H1 (cell line): Measurements from ENCODE around the gene AKIRIN2. TPM values are rescaled to one million over a fixed set of nuclear protein-coding genes. Genes with fewer than 3 reads are reported as not detected.

ENCODE experiments used
- CTCF ChIA-PET: fragments of 300-600 bp; sonication (Branson Sonifier 250); formaldehyde crosslinking; loops from one replicate; lab custom pipeline; 2021; ENCODE audit not compliant: partially characterized antibody; lab: Charles Lee
- POLR2A ChIA-PET: fragments of 300-600 bp; sonication (Branson Sonifier 250); formaldehyde crosslinking; loops from one replicate; lab custom pipeline; 2021; ENCODE audit warnings: inconsistent platforms; ENCODE audit not compliant: partially characterized antibody; lab: Charles Lee
- DNase-seq, 2 experiments: peaks; one replicate each; pipeline versions ENCODE4 v3.0.0 to v3.0.0-alpha.2; 2010 to 2022; ENCODE audit warnings: low spot score in 2 of 2, low read depth in 1 of 2, mixed read lengths in 1 of 2
- FAIRE-seq: peaks from 2 replicates; lab custom pipeline; 2011; peaks lifted over from hg19 to GRCh38; lab: Jason Lieb, UNC
- H2AFZ ChIP-seq: 2 replicates; pipeline ENCODE4 v1.8.1; 2012; ENCODE audit warnings: low read length, inconsistent platforms
- H2AK5ac ChIP-seq: 2 replicates; pipeline ENCODE4 v1.6.1; 2013; ENCODE audit warnings: low read depth, low read length
- H2BK120ac ChIP-seq: replicated peaks from 2 replicates; pipeline ENCODE3; 2013; ENCODE audit warnings: low read depth, low read length, inconsistent platforms
- H2BK12ac ChIP-seq: 2 replicates; pipeline ENCODE4 v1.6.1; 2013; ENCODE audit warnings: low read depth, low read length
- H2BK15ac ChIP-seq: 2 replicates; pipeline ENCODE4 v1.6.1; 2013; ENCODE audit warnings: low read length
- H2BK20ac ChIP-seq: 2 replicates; pipeline ENCODE4 v1.6.1; 2013; ENCODE audit warnings: low read length
- H2BK5ac ChIP-seq: 2 replicates; pipeline ENCODE4 v1.6.1; 2013; ENCODE audit warnings: low read depth, low read length
- H3K14ac ChIP-seq: 2 replicates; pipeline ENCODE4 v1.6.1; 2013; ENCODE audit warnings: inconsistent platforms; ENCODE audit not compliant: insufficient read length
- H3K18ac ChIP-seq: 2 replicates; pipeline ENCODE4 v1.6.1; 2013; ENCODE audit warnings: low read length; ENCODE audit errors: extremely low read depth
- H3K23ac ChIP-seq: 2 replicates; pipeline ENCODE4 v1.6.1; 2013; ENCODE audit warnings: inconsistent platforms; ENCODE audit not compliant: insufficient read length
- H3K23me2 ChIP-seq: 2 replicates; pipeline ENCODE4 v1.6.1; 2013; ENCODE audit warnings: low read depth, low read length
- H3K27ac ChIP-seq: 2 replicates; pipeline ENCODE4 v1.6.1; 2011; ENCODE audit warnings: low read depth, low read length, inconsistent platforms
- H3K27me3 ChIP-seq, 4 experiments: replicated peaks in 1 of 4; 1 replicate in 1 of 4; 2 replicates in 3 of 4; pipeline versions ENCODE4 v1.6.1 to v1.8.1; 2011 to 2013; ENCODE audit warnings: low read length in 3 of 4, mild to moderate bottlenecking in 3 of 4, inconsistent platforms in 2 of 4, mixed read lengths in 2 of 4, moderate library complexity in 1 of 4; ENCODE audit not compliant: control insufficient read depth in 3 of 4, insufficient read depth in 3 of 4; ENCODE audit errors: extremely low read depth in 1 of 4
- H3K36me3 ChIP-seq, 4 experiments: 2 replicates each; pipeline versions ENCODE4 v1.6.1 to v1.8.1; 2011 to 2013; ENCODE audit warnings: mild to moderate bottlenecking in 4 of 4, low read length in 3 of 4, moderate library complexity in 2 of 4, control low read depth in 1 of 4, inconsistent platforms in 1 of 4; ENCODE audit not compliant: insufficient read depth in 4 of 4, control insufficient read depth in 2 of 4
- H3K4ac ChIP-seq: replicated peaks from 2 replicates; pipeline ENCODE3; 2013; ENCODE audit warnings: low read length, low read depth, mixed read lengths, inconsistent platforms; ENCODE audit not compliant: insufficient read length
- H3K4me1 ChIP-seq, 4 experiments: replicated peaks in 1 of 4; 1 replicate in 1 of 4; 2 replicates in 3 of 4; pipeline versions ENCODE4 v1.6.1 to v1.8.1; 2011 to 2013; ENCODE audit warnings: low read length in 3 of 4, inconsistent platforms in 2 of 4, mixed read lengths in 1 of 4; ENCODE audit not compliant: insufficient read depth in 4 of 4, control insufficient read depth in 3 of 4
- H3K4me2 ChIP-seq, 2 experiments: 2 replicates each; pipeline versions ENCODE4 v1.6.1 to v1.8.1; 2011 to 2013; ENCODE audit warnings: low read depth in 2 of 2, low read length in 2 of 2, control low read depth in 1 of 2, inconsistent platforms in 1 of 2, mild to moderate bottlenecking in 1 of 2; ENCODE audit not compliant: insufficient read depth in 1 of 2
- H3K4me3 ChIP-seq, 4 experiments: fragments of 200-600, 300-600 bp in 1 of 4; sonication (generic), shearing (Covaris generic), sonication (Bioruptor Twin) in 1 of 4; 2 replicates each; pipeline versions ENCODE4 v1.5.1 to v1.8.1; 2011 to 2016; ENCODE audit warnings: low read length in 4 of 4, low read depth in 3 of 4, control low read depth in 2 of 4, inconsistent platforms in 2 of 4, mild to moderate bottlenecking in 2 of 4, mixed read lengths in 1 of 4, moderate library complexity in 1 of 4; ENCODE audit not compliant: insufficient read depth in 2 of 4; ENCODE audit errors: extremely low read depth in 1 of 4
- H3K56ac ChIP-seq: replicated peaks from 2 replicates; pipeline ENCODE3; 2013; ENCODE audit warnings: low read depth, mild to moderate bottlenecking, mixed read lengths, low read length, inconsistent platforms; ENCODE audit not compliant: insufficient read length
- H3K79me1 ChIP-seq: 2 replicates; pipeline ENCODE4 v1.6.1; 2013; ENCODE audit warnings: low read depth, low read length, control low read depth
- H3K79me2 ChIP-seq, 2 experiments: 2 replicates each; pipeline versions ENCODE4 v1.6.1 to v1.8.1; 2012 to 2013; ENCODE audit warnings: low read length in 2 of 2, mild to moderate bottlenecking in 2 of 2, inconsistent platforms in 1 of 2; ENCODE audit not compliant: insufficient read depth in 2 of 2, control insufficient read depth in 1 of 2
- H3K9ac ChIP-seq, 4 experiments: replicated peaks in 1 of 4; 1 replicate in 1 of 4; 2 replicates in 3 of 4; pipeline versions ENCODE4 v1.6.1 to v1.8.1; 2011 to 2013; ENCODE audit warnings: low read depth in 3 of 4, low read length in 3 of 4, control low read depth in 2 of 4, mild to moderate bottlenecking in 2 of 4, moderate library complexity in 2 of 4, inconsistent platforms in 1 of 4; ENCODE audit errors: extremely low read depth in 1 of 4
- H3K9me3 ChIP-seq, 2 experiments: 2 replicates each; pipeline versions ENCODE4 v1.6.1 to v1.8.1; 2012 to 2013; ENCODE audit warnings: mild to moderate bottlenecking in 2 of 2, moderate library complexity in 2 of 2, control low read depth in 1 of 2, inconsistent platforms in 1 of 2, low read depth in 1 of 2, low read length in 1 of 2, mixed read lengths in 1 of 2; ENCODE audit not compliant: insufficient read depth in 2 of 2
- H4K20me1 ChIP-seq, 2 experiments: replicated peaks in 1 of 2; 2 replicates each; pipeline versions ENCODE3 to v1.8.1; 2011 to 2013; ENCODE audit warnings: inconsistent platforms in 2 of 2, low read length in 2 of 2, mild to moderate bottlenecking in 1 of 2; ENCODE audit not compliant: insufficient read depth in 2 of 2, control insufficient read depth in 1 of 2
- H4K5ac ChIP-seq: 2 replicates; pipeline ENCODE4 v1.6.1; 2013; ENCODE audit warnings: low read length, low read depth, mixed read lengths, inconsistent platforms; ENCODE audit not compliant: insufficient read length
- H4K8ac ChIP-seq: 2 replicates; pipeline ENCODE4 v1.8.0; 2013; ENCODE audit warnings: mild to moderate bottlenecking, moderate library complexity, low read length, inconsistent platforms; ENCODE audit not compliant: insufficient read depth; ENCODE audit errors: extremely low read depth
- H4K91ac ChIP-seq: replicated peaks from 2 replicates; pipeline ENCODE3; 2013; ENCODE audit warnings: low read length, mixed read lengths, inconsistent platforms; ENCODE audit not compliant: insufficient read length
- BACH1 ChIP-seq: IDR thresholded peaks from 2 replicates; pipeline ENCODE4 v1.6.1; 2012; ENCODE audit warnings: low read length, improper control_type of control experiment
- BCL11A ChIP-seq, 2 experiments: IDR thresholded peaks; one replicate each; pipeline ENCODE4 v1.6.1; 2011; ENCODE audit warnings: low read depth in 2 of 2, low read length in 2 of 2, mild to moderate bottlenecking in 2 of 2
- EZH2 ChIP-seq: fragments of 200-600 bp; sonication (generic); IDR thresholded peaks from 2 replicates; pipeline ENCODE4 v1.7.1; 2012; ENCODE audit warnings: low read depth, mild to moderate bottlenecking, moderate library complexity, low read length, inconsistent platforms; ENCODE audit not compliant: severe bottlenecking
- FOSL1 ChIP-seq: IDR thresholded peaks from 2 replicates; pipeline ENCODE4 v1.6.1; 2011; ENCODE audit warnings: mild to moderate bottlenecking, low read depth, low read length, moderate library complexity; ENCODE audit not compliant: insufficient read depth
- HDAC2 ChIP-seq, 2 experiments: fragments of 300-600 bp in 1 of 2; sonication (generic) in 1 of 2; IDR thresholded peaks; 2 replicates each; pipeline ENCODE4 v1.6.1; 2011 to 2012; ENCODE audit warnings: low read depth in 2 of 2, low read length in 2 of 2, mild to moderate bottlenecking in 2 of 2, moderate library complexity in 2 of 2, borderline replicate concordance in 1 of 2, inconsistent platforms in 1 of 2
- KDM5A ChIP-seq: fragments of 200-600 bp; IDR thresholded peaks from 2 replicates; pipeline ENCODE4 v1.7.1; 2012; ENCODE audit warnings: mild to moderate bottlenecking, low read length, inconsistent platforms, mixed read lengths
- POLR2A ChIP-seq, 2 experiments: IDR thresholded peaks; 1 replicate in 1 of 2; 2 replicates in 1 of 2; pipeline ENCODE4 v1.6.1; 2011; ENCODE audit warnings: low read depth in 2 of 2, low read length in 2 of 2, mild to moderate bottlenecking in 2 of 2; ENCODE audit errors: control extremely low read depth in 1 of 2
- YY1 ChIP-seq: IDR thresholded peaks from 2 replicates; pipeline ENCODE4 v1.6.1; 2011; ENCODE audit warnings: low read depth, mild to moderate bottlenecking, low read length
- WGBS, 2 experiments: shearing (Covaris generic) in 1 of 2; methylation state at CpG; one replicate each; pipeline versions ENCODE4 v1.1.6 to v1.1.7; 2013 to 2015; ENCODE audit warnings: low lambda C conversion rate in 2 of 2, mixed read lengths in 2 of 2, inconsistent platforms in 1 of 2, low coverage in 1 of 2, missing lambda C conversion rate in 1 of 2; ENCODE audit not compliant: insufficient replicate concordance in 2 of 2, insufficient coverage in 1 of 2, insufficient read length in 1 of 2; ENCODE audit errors: extremely low coverage in 1 of 2, missing lambda C conversion rate in 1 of 2; 5-methylcytosine and 5-hydroxymethylcytosine counted together
- polyA plus RNA-seq, 7 experiments: library from polyadenylated mRNA; depleted of rRNA in 3 of 7; stranded (reverse) in 5 of 7; unstranded in 2 of 7; fragments of >200 nt in 5 of 7; fragments of 200-250 nt in 2 of 7; gene quantifications; 1 replicate in 5 of 7; 2 replicates in 1 of 7; 4 replicates in 1 of 7; pipeline versions ENCODE4 v1.2.1 to v1.2.3, GENCODE V29; 2011 to 2013; ENCODE audit warnings: missing spikeins in 2 of 7, mixed read lengths in 2 of 7
- total RNA-seq: library from RNA; stranded (reverse); fragmentation: NEBNext Ultra II Directional; extraction: Animal tissue kit (Norgen Biotek cat#: 25700); gene quantifications from 2 replicates; pipeline ENCODE4 v1.2.1, GENCODE V29; 2021
- TF ChIP-seq, protein P1 (sequence below): IDR thresholded peaks from 2 replicates; pipeline ENCODE4 v1.6.1; 2012; ENCODE audit warnings: low read length, inconsistent platforms

Gene AKIRIN2
- total and polyA plus RNA-seq, 2 of the 8 experiments (the other 6 are each of a cell fraction or from before 2014, with no cell fraction given): 35.6 to 75.3 TPM

GRCh38 chr6:87723170-87724078 lies 21.4 kb upstream of the AKIRIN2 start:
- H3K14ac ChIP-seq: no peak overlapping the region
- DNase-seq (peak in 1 of 2 experiments; percentile 66), FAIRE-seq (peak; percentile 88)
- H3K79me1 ChIP-seq: no peaks in the 10 kb centered on the region
- H3K79me2 ChIP-seq: no peaks in the 10 kb centered on the region
- H3K9me3 ChIP-seq: no peaks in the 10 kb centered on the region
- H3K27me3 ChIP-seq: no peaks in the 10 kb centered on the region
- no peak overlapping the region for H3K4me3 ChIP-seq
- ChIA-PET CTCF (interaction anchor here (1.5 kb wide), 1 partner anchor 9 kb away, joined by 3 read pairs; no protein-coding TSS in a partner anchor), POLR2A (interaction anchor here (1.3 to 2.1 kb wide), 2 partner anchors 9 to 21 kb away, joined by 3 to 12 read pairs; partner anchors contain the start of gene AKIRIN2)
- no peak overlapping the region for H2BK5ac ChIP-seq
- H3K23me2 ChIP-seq: no peaks in the 10 kb centered on the region
- no peak overlapping the region for H4K8ac ChIP-seq
- H2BK12ac ChIP-seq: no peak overlapping the region
- H2AFZ ChIP-seq: no peak overlapping the region; the same call in 1 of the 2 replicates
- no peaks in the 10 kb centered on the region for H4K20me1 ChIP-seq
- no peak overlapping the region for H3K56ac ChIP-seq
- peaks cover 0 to 5% (median 0%) of the 10 kb centered on the region in 4 experiments; a peak in 3 of 7 replicates for H3K4me1 ChIP-seq
- H2AK5ac ChIP-seq: no peak overlapping the region
- no peak overlapping the region for H3K23ac ChIP-seq
- no peak overlapping the region for H3K27ac ChIP-seq
- H4K91ac ChIP-seq: no peak overlapping the region
- H2BK120ac ChIP-seq: no peak overlapping the region
- H3K4me2 ChIP-seq: no peak overlapping the region; a peak in 1 of 4 replicates
- no peak overlapping the region for H2BK20ac ChIP-seq
- H3K36me3 ChIP-seq: no peaks in the 10 kb centered on the region
- H4K5ac ChIP-seq: no peak overlapping the region
- H3K9ac ChIP-seq: no peak overlapping the region; a peak in 1 of 7 replicates
- no peak overlapping the region for H3K4ac ChIP-seq
- WGBS, 2 experiments: 79% methylated on average over 8 of the region's 8 CpGs; no CpG with 5 or more reads in 1 of the 2 experiments
- H3K18ac ChIP-seq: peak overlapping the region; percentile 57; the same call in 1 of the 2 replicates
- no peak overlapping the region for H2BK15ac ChIP-seq
- TF ChIP-seq YY1: peak; percentile 30; the same call in 1 of the 2 replicates
- TF ChIP-seq EZH2: no peak
- TF ChIP-seq BCL11A (IDR thresholded peaks at IDR 0.05; ENCODE audit: low read depth in 2 of 2, low read length in 2 of 2): no peak
- TF ChIP-seq KDM5A: no peak
- peak; percentile 100 for TF ChIP-seq BACH1
- TF ChIP-seq POLR2A (IDR thresholded peaks at IDR 0.05; ENCODE audit: control extremely low read depth in 1 of 2, low read depth in 2 of 2, low read length in 2 of 2): no peak
- TF ChIP-seq FOSL1: no peak
- TF ChIP-seq HDAC2 (IDR thresholded peaks at IDR 0.05; ENCODE audit: borderline replicate concordance in 1 of 2, low read depth in 2 of 2, low read length in 2 of 2): no peak
- TF ChIP-seq, protein P1, sequence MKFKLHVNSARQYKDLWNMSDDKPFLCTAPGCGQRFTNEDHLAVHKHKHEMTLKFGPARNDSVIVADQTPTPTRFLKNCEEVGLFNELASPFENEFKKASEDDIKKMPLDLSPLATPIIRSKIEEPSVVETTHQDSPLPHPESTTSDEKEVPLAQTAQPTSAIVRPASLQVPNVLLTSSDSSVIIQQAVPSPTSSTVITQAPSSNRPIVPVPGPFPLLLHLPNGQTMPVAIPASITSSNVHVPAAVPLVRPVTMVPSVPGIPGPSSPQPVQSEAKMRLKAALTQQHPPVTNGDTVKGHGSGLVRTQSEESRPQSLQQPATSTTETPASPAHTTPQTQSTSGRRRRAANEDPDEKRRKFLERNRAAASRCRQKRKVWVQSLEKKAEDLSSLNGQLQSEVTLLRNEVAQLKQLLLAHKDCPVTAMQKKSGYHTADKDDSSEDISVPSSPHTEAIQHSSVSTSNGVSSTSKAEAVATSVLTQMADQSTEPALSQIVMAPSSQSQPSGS: peak; percentile 88
